ENCODE data around the gene HDAC9.

The HDAC9 gene

DNA sequence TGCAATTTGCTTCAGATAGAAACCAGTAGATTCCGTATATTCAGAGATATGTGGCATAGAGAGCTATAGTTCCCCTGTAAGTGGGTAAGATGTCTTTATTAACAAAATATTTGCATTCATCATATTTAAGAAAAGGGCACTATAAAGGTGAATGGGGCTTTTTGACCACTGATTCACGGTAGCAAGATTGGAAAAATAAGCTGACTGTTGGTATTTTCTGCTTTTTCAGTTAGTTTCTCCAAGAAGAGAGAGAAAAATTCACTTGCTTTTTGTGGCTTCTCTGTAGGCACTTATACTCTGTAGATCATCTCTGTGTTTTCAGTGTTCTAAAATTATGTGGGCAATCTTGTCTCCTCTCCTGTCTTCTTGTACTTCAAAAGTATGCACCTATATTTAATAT lies 376.8 kb downstream of the HDAC9 start:
- no peak for TF ChIP-seq POLR2AphosphoS5 (IDR thresholded peaks at IDR 0.05; ENCODE audit: low read depth, low read length)

DNA sequence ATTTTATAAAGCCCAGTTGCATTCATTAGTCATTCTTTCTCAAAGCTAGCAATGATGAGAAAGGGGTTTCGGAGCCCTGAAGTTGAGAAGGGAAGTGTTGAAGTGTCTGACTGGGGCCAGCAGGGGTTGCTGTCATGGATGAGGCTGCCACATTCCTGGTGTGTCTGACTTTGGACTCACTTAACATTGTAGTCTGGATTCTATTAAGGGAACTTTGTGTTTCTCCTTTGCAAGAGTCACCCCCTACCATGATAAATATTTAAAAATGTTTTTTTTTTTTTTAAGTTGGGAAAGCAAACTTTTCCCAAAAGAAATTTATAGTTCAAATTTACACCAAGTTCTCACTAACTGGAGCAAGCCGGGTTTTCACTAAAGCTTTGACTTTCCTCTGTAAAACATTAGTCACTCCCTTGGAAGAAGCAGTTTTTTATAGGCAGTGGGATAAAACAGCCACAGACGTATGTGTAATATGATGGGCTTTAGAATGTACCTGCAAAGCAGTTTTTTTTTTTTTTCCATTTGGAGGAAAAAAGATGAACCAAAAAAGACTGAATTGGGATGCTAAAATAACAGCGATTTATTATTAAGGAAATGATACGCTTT lies 378.3 kb downstream of the HDAC9 start:
- TF ChIP-seq SIN3A (IDR thresholded peaks at IDR 0.05; ENCODE audit: borderline replicate concordance, insufficient read depth, low read length) (no peak), TAF1 (IDR thresholded peaks at IDR 0.05; ENCODE audit: borderline replicate concordance, insufficient read depth, low read length) (no peak), FOXP2 (optimal IDR thresholded peaks at IDR 0.05; ENCODE audit: borderline replicate concordance, extremely low read depth, extremely low read length, insufficient read depth) (no peak), POLR2AphosphoS5 (IDR thresholded peaks at IDR 0.05; ENCODE audit: low read depth, low read length) (no peak)
- TF ChIP-seq, protein P1, sequence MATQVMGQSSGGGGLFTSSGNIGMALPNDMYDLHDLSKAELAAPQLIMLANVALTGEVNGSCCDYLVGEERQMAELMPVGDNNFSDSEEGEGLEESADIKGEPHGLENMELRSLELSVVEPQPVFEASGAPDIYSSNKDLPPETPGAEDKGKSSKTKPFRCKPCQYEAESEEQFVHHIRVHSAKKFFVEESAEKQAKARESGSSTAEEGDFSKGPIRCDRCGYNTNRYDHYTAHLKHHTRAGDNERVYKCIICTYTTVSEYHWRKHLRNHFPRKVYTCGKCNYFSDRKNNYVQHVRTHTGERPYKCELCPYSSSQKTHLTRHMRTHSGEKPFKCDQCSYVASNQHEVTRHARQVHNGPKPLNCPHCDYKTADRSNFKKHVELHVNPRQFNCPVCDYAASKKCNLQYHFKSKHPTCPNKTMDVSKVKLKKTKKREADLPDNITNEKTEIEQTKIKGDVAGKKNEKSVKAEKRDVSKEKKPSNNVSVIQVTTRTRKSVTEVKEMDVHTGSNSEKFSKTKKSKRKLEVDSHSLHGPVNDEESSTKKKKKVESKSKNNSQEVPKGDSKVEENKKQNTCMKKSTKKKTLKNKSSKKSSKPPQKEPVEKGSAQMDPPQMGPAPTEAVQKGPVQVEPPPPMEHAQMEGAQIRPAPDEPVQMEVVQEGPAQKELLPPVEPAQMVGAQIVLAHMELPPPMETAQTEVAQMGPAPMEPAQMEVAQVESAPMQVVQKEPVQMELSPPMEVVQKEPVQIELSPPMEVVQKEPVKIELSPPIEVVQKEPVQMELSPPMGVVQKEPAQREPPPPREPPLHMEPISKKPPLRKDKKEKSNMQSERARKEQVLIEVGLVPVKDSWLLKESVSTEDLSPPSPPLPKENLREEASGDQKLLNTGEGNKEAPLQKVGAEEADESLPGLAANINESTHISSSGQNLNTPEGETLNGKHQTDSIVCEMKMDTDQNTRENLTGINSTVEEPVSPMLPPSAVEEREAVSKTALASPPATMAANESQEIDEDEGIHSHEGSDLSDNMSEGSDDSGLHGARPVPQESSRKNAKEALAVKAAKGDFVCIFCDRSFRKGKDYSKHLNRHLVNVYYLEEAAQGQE (IDR thresholded peaks at IDR 0.05; ENCODE audit: insufficient read depth in 1 of 2, low read depth in 2 of 2, low read length in 2 of 2): no peak

DNA sequence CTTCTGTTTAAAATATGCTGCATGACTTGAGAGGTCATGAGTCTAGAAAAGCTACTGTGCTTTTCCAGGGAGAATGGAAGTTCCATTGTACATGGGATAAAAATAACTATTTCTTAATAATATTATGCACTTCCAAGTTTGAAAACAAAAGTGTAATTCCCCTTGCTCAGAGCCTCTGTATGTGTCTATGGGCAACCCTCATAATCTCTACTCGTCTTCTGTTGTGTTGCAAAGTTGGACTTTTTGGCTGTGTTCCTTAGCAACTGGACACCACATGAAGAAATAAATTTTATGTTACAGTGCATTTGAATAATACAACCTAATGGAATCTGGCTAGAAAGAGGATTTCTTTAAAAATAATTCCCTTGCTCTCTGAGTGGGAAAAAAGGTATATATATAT lies 379.3 kb downstream of the HDAC9 start:
- TF ChIP-seq POLR2AphosphoS5 (IDR thresholded peaks at IDR 0.05; ENCODE audit: low read depth, low read length): no peak
- TF ChIP-seq, protein P1 (IDR thresholded peaks at IDR 0.05; ENCODE audit: insufficient read depth in 1 of 2, low read depth in 2 of 2, low read length in 2 of 2): no peak
- TF ChIP-seq SIN3A (IDR thresholded peaks at IDR 0.05; ENCODE audit: borderline replicate concordance, insufficient read depth, low read length): no peak
- no peak for TF ChIP-seq TAF1 (IDR thresholded peaks at IDR 0.05; ENCODE audit: borderline replicate concordance, insufficient read depth, low read length)
- TF ChIP-seq FOXP2 (optimal IDR thresholded peaks at IDR 0.05; ENCODE audit: borderline replicate concordance, extremely low read depth, extremely low read length, insufficient read depth): no peak

DNA sequence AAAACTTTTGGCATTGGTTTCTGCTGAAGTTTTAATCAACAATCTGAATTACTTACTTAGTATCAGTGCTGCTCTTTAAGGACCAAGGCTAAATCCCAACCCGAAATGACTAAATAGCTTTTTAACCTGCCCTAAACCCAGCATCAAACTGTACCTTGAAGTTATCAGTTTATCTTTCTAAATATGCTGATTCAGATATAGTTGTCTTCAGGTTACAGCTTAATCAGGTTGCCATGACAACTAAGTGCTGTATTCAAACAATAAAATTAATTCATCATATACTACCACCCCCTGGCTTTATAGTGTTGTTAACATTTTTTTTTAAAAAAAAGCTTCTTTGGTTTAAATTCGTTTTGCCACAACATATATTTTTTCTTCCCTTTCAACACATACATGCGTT lies 382.3 kb downstream of the HDAC9 start:
- TF ChIP-seq POLR2AphosphoS5 (IDR thresholded peaks at IDR 0.05; ENCODE audit: low read depth, low read length): no peak
- no peak for TF ChIP-seq SIN3A (IDR thresholded peaks at IDR 0.05; ENCODE audit: borderline replicate concordance, insufficient read depth, low read length)

DNA sequence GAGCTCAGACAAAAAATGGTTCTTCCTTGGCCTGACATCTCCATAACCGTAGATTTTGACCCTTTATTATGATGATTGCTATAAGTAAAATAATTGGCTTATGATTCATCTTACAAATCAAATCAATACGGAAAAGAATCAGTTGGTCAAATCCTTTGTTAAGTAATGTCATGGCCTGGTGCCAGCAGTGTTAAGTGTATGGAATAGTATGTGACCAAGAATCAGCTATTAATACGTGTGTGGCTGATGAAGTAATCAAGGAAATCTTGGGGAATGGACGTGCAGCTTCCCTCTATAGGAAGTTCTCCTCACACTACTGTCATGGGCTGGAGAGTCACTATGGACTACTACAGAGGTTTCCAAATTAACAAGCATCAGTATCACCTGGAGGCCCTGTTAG lies 391.3 kb downstream of the HDAC9 start:
- TF ChIP-seq, protein P1 (IDR thresholded peaks at IDR 0.05; ENCODE audit: insufficient read depth in 1 of 2, low read depth in 2 of 2, low read length in 2 of 2): no peak
- no peak for TF ChIP-seq SIN3A (IDR thresholded peaks at IDR 0.05; ENCODE audit: borderline replicate concordance, insufficient read depth, low read length)
- no peak for TF ChIP-seq TAF1 (IDR thresholded peaks at IDR 0.05; ENCODE audit: borderline replicate concordance, insufficient read depth, low read length)
- no peak for TF ChIP-seq FOXP2 (optimal IDR thresholded peaks at IDR 0.05; ENCODE audit: borderline replicate concordance, extremely low read depth, extremely low read length, insufficient read depth)
- TF ChIP-seq POLR2AphosphoS5 (IDR thresholded peaks at IDR 0.05; ENCODE audit: low read depth, low read length): no peak

DNA sequence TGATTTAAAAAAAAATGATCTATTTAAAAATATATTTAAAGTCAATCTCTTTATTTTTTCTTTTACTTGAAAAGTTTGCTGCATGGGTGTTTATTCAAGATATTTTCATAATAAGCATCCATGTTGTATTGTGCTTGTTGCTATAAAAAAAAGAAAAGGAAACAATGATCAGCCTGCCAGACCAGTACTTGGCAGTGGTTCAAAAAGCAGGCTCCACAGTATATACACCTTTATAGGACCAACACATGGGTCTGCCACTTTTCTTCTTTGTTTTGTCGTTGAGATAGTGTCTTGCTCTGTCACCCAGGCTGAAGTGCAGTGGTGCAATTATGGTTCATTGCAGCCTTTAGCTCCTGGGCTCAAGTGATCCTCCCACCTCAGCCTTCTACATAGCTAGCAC lies 393.9 kb downstream of the HDAC9 start:
- TF ChIP-seq TAF1 (IDR thresholded peaks at IDR 0.05; ENCODE audit: borderline replicate concordance, insufficient read depth, low read length) (no peak), FOXP2 (optimal IDR thresholded peaks at IDR 0.05; ENCODE audit: borderline replicate concordance, extremely low read depth, extremely low read length, insufficient read depth) (no peak), POLR2AphosphoS5 (IDR thresholded peaks at IDR 0.05; ENCODE audit: low read depth, low read length) (no peak), SIN3A (IDR thresholded peaks at IDR 0.05; ENCODE audit: borderline replicate concordance, insufficient read depth, low read length) (no peak)
- TF ChIP-seq, protein P1 (IDR thresholded peaks at IDR 0.05; ENCODE audit: insufficient read depth in 1 of 2, low read depth in 2 of 2, low read length in 2 of 2): no peak

All from PFSK-1 (cell line).